H54 (cell line): ENCODE data around the gene RSPO3.
A peak's percentile ranks its signal among the peaks of the same experiment; 100 is the strongest.
"Not testable (repeated sequence)": the region's sequence is repeated elsewhere in the genome, so short reads cannot be mapped to it uniquely, and the experiment has no call there.

ENCODE experiments used
- DNase-seq: peaks from one replicate; pipeline ENCODE4 v3.0.0; 2011; ENCODE audit warnings: low spot score, mixed read lengths; ENCODE audit not compliant: insufficient read length
- FAIRE-seq: peaks from 3 replicates; lab custom pipeline; 2011; peaks lifted over from hg19 to GRCh38; lab: Jason Lieb, UNC
- POLR2A ChIP-seq: IDR thresholded peaks from 2 replicates; pipeline ENCODE4 v1.6.1; 2011; ENCODE audit warnings: low read depth, mild to moderate bottlenecking, low read length

Gene RSPO3

GRCh38 chr6:127096167-127096566 lies 22.3 kb upstream of the RSPO3 start:
- TF ChIP-seq POLR2A: no peak

GRCh38 chr6:127097442-127097841 lies 21.0 kb upstream of the RSPO3 start:
- DNase-seq, FAIRE-seq: not testable (repeated sequence)

More at GRCh38 chr6:127096167-127096566, 22.3 kb upstream of the RSPO3 start:
- DNase-seq (no peak), FAIRE-seq (no peak)

DNA sequence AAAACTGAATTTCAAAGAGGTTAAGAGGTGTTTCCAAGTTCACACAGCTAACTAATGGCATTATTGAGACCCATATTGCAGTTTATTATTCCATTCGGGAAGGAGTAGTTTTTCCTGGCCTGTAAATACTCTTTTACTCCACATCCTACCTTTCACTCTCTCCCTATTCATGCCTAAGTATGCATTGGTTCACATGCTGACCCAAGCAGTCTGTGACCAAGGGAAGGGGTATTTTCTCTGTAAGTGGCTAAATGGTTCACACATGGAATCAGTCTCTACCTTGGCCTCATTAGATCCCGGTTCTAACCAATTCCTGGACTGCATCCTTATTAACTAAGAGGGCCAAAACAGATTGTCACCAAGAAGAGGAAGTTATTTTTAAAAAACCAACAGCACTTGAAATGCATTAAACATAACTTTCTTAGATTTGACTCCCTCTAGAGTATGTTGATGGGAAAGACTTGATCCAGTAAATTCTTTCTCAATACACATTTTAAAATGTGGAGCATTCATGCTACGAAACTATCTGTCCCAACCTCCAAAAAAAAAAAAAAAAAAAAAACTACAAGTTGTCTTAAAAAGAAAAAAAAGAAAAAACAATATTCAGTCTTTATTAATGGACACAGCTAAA lies 17.8 kb upstream of the RSPO3 start:
- DNase-seq: no peak
- FAIRE-seq: no peak
- TF ChIP-seq POLR2A: no peak

GRCh38 chr6:127102299-127102698 lies 16.2 kb upstream of the RSPO3 start:
- no peak for TF ChIP-seq POLR2A
- DNase-seq (no peak), FAIRE-seq (peak; percentile 83)

DNA sequence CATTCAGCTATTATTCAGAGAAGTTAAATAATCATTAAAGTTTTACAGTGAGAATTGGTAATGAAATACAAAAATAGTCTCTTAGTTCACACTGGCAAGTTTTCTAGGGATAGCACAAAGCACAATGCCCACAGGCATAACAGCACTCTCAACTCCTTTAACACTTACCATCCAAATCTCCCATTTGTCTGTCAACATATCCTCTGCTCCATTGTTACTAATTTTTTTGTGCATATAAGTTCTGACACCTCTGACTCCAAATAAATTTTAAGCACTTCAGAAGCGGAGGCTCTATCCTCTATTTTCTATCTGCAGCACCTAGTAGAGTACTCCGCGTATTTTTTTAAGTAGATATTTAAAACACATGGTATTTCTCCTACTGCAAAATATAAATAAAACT lies 15.6 kb upstream of the RSPO3 start:
- no peak for TF ChIP-seq POLR2A
- FAIRE-seq: no peak
- DNase-seq: no peak

DNA sequence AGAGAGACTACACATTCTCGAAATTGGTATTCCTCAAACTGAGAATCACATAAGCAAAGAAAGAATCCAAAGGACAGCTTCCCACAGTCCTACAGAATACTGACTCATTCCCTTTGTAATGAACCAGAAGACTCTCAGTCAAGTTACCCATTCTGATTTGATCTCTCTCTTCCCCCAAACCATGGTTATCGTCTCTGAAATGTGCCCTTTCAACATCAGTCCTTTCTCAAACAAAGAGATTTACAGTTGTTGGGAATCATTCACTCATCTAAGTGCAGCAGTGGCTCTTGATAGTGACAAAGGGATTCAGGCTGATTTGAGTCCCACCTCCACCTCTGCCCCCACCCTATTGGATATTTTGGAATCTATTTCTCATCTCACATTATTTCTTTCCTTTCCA lies 15.0 kb upstream of the RSPO3 start:
- TF ChIP-seq POLR2A: no peak
- FAIRE-seq (no peak), DNase-seq (no peak)

GRCh38 chr6:127107916-127108315 lies 10.6 kb upstream of the RSPO3 start:
- no peak for FAIRE-seq
- DNase-seq: no peak
- no peak for TF ChIP-seq POLR2A

GRCh38 chr6:127110712-127111111 lies 7.8 kb upstream of the RSPO3 start:
- DNase-seq (no peak), FAIRE-seq (no peak)
- TF ChIP-seq POLR2A: no peak

- FAIRE-seq (no peak), DNase-seq (no peak)
- no peak for TF ChIP-seq POLR2A
Observed at GRCh38 chr6:127111526-127111925, 6.9 kb upstream of the RSPO3 start.

DNA sequence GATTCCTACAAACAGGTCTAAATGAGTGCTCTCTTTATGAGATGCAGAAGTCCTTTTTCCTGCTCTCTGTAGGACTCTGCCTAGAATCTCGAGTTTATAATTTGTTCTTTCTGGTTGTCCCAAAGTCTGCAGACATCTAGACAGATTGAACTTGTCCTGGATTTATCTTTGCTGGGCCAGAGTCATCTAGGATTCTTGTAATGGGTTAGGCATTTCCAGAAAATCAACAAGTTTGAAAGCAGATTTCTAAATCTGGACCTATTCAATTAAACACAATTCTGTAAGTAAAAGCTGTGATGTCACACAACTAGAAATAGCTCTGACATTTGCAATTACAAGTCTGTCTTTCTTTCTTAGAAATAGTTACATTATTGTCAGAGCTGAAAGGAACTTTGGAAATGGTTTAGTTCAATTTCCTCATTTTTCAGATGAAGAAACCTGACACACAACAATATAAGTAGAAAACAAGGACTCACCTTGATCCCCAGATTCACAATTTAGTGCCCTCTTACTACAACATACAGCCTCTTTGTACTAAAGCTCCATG lies 4.2 kb upstream of the RSPO3 start:
- no peak for TF ChIP-seq POLR2A
- DNase-seq: no peak
- no peak for FAIRE-seq

- DNase-seq (no peak), FAIRE-seq (no peak)
- no peak for TF ChIP-seq POLR2A
Observed at GRCh38 chr6:127115084-127115655, 3.3 kb upstream of the RSPO3 start.

DNA sequence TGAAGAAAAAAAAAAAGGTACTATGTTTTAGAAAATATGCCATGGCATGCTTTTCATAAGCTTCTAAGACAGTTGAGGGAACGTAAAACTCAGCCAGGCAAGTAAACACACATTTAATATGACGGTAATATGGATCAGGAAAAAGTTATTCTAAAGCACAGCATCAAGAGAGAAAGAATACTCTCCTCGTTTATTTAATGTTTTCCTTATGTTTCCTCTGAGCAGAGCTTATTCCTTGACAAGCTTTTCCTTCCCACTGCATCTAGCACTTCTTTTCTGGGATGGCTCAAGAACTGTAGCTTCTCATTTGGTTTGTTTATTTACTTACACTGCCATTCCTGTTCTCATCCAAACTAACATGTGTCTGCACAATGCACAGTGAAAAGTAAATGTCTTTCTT lies 2.7 kb upstream of the RSPO3 start:
- no peak for TF ChIP-seq POLR2A
- DNase-seq (no peak), FAIRE-seq (no peak)

- TF ChIP-seq POLR2A: no peak
- DNase-seq: no peak
- no peak for FAIRE-seq
Observed at GRCh38 chr6:127117979-127118297, 533 bp upstream of the RSPO3 start.

DNA sequence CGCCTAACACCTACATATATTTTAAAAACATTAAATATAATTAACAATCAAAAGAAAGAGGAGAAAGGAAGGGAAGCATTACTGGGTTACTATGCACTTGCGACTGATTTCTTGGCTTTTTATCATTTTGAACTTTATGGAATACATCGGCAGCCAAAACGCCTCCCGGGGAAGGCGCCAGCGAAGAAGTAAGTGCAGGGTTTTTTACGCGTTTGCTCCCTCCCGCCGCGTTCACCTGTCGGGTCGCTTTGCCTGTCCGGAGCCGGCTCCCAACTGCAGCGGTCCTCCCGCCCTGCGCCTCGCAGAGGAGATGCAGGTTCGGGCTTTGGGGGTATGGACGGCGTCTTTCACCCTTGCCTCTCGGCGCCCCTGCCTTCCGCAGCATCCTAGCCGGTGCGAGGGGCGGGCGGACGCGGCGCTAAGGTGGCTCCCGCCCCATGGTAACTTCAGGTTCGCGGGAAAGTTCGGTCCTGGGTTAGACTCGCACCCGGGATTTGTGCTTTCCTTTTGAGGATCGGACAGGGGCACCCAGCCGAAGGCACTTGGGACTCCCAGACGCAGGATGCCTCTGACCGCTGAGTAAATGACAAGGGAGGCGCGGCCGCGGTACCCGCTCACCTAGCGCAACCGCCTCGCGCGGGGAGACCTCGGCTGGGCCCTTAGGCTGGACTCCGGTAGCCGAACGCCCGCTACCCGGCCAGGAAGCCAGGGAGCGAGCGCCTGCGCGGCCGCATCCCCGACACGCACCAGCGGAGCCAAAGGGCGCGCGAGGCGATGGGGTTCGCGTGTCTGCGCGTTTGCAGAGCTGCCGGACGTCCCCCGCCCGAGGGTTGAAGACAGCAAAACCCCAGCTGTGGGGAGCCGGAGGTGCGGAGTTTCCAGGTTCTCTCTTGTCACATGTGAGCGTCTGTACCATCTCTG lies 891 bp downstream of the RSPO3 start:
- FAIRE-seq (no peak), DNase-seq (no peak)
- TF ChIP-seq POLR2A: no peak
